HG02970 (cell line): ENCODE results near the gene STPG4.

Experiments used
- ATAC-seq: cut with Tn5 transposase; IDR thresholded peaks from one replicate; pipeline ENCODE4 v1.9.1; 2021; ENCODE audit warnings: mild to moderate bottlenecking, moderate library complexity, moderate number of reproducible peaks; ENCODE audit not compliant: unreplicated experiment, low FRiP score

STPG4 gene

GRCh38 chr2:47074691-47075090 is 80.4 kb downstream of the STPG4 start:
- no peak for ATAC-seq

- ATAC-seq, result no peak
Measured at GRCh38 chr2:47073641-47074040, 81.5 kb downstream of the STPG4 start.

- no peak for ATAC-seq
Measured at GRCh38 chr2:47073217-47073616, 81.9 kb downstream of the STPG4 start.

- ATAC-seq, result no peak
Measured at GRCh38 chr2:47072728-47073191, 82.3 kb downstream of the STPG4 start.

- no peak for ATAC-seq
Measured at GRCh38 chr2:47072018-47072691, 83.0 kb downstream of the STPG4 start.

GRCh38 chr2:47070920-47071824 is 83.9 kb downstream of the STPG4 start:
- no peak for ATAC-seq

GRCh38 chr2:47070155-47070919 is 84.8 kb downstream of the STPG4 start:
- ATAC-seq, result no peak

GRCh38 chr2:47069628-47070154 is 85.4 kb downstream of the STPG4 start:
- ATAC-seq, result no peak

GRCh38 chr2:47068981-47069627 is 86.0 kb downstream of the STPG4 start:
- ATAC-seq, result no peak

GRCh38 chr2:47067788-47068407 is 87.2 kb downstream of the STPG4 start:
- no peak for ATAC-seq

GRCh38 chr2:47065771-47066380 is 89.2 kb downstream of the STPG4 start:
- no peak for ATAC-seq

- ATAC-seq, result no peak
Measured at GRCh38 chr2:47065343-47065742, 89.8 kb downstream of the STPG4 start.

- no peak for ATAC-seq
Measured at GRCh38 chr2:47064106-47064505, 91.0 kb downstream of the STPG4 start.

GRCh38 chr2:47063538-47063930 is 91.6 kb downstream of the STPG4 start:
- ATAC-seq, result no peak

GRCh38 chr2:47062681-47063537 is 92.2 kb downstream of the STPG4 start:
- no peak for ATAC-seq

GRCh38 chr2:47061944-47062678 is 93.0 kb downstream of the STPG4 start:
- no peak for ATAC-seq

GRCh38 chr2:47060652-47061170 is 94.4 kb downstream of the STPG4 start:
- no peak for ATAC-seq
